Astrocyte (in vitro differentiated cells and primary cell): ENCODE measurements around the gene SFTPB.

Source experiments
- EZH2 ChIP-seq: IDR thresholded peaks from 2 replicates; pipeline ENCODE4 v1.6.1; 2012; ENCODE audit warnings: mild to moderate bottlenecking, low read length, inconsistent platforms; ENCODE audit not compliant: insufficient read depth
- TF ChIP-seq, protein P1 (sequence below): IDR thresholded peaks from 2 replicates; pipeline ENCODE4 v1.5.1; 2011; ENCODE audit warnings: low read depth, mild to moderate bottlenecking, inconsistent platforms, low read length, moderate library complexity; ENCODE audit not compliant: insufficient read depth

DNA sequence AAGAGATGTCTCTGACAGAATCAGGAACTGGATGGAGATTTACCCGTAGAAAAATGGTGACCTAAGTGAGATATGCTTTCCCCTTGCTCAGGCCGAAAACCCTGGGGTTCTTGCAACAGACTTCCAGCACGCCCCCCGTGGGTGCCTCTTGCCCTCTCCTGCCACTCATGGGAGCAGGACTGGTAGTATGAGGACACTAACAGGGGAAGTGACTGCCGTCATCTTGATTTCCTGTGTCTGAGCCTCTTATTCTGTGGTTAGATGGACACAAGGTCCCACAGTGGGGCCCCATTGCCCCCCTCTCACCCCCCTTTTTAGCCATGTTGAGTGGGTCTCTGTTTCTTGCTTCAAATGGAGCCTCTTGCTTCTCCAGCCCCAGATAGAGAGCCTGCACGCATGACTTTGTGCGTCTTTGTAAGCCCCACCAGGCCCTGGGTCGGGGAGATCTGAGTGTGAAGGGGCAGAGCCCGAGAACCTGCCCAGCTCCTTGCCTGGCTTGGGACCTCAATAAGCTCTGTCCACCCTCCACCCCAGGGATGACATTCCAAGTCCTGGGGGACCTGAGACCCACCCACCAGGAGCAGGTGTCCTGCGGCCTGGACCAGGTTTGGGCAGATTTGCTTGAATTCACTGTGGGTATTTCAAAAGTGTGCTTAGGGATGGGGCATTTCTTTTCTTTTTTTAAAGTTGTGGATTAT lies 38.7 kb upstream of the SFTPB start:
- TF ChIP-seq EZH2 = no peak
- TF ChIP-seq, protein P1, sequence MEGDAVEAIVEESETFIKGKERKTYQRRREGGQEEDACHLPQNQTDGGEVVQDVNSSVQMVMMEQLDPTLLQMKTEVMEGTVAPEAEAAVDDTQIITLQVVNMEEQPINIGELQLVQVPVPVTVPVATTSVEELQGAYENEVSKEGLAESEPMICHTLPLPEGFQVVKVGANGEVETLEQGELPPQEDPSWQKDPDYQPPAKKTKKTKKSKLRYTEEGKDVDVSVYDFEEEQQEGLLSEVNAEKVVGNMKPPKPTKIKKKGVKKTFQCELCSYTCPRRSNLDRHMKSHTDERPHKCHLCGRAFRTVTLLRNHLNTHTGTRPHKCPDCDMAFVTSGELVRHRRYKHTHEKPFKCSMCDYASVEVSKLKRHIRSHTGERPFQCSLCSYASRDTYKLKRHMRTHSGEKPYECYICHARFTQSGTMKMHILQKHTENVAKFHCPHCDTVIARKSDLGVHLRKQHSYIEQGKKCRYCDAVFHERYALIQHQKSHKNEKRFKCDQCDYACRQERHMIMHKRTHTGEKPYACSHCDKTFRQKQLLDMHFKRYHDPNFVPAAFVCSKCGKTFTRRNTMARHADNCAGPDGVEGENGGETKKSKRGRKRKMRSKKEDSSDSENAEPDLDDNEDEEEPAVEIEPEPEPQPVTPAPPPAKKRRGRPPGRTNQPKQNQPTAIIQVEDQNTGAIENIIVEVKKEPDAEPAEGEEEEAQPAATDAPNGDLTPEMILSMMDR = no peak
